Gastroesophageal sphincter (tissue), 3 donors: ENCODE measurements around the gene ZDHHC13.

ENCODE experiments used
- EP300 ChIP-seq: sonication (generic); formaldehyde crosslinking; IDR thresholded peaks from one replicate; pipeline ENCODE4 v1.6.1; 2017; ENCODE audit warnings: antibody characterized with exemption, mild to moderate bottlenecking
- POLR2A ChIP-seq, 2 donors: fragments of 450-650 bp; IDR thresholded peaks; one replicate each; pipeline ENCODE4 v1.6.1; 2017; ENCODE audit warnings: antibody characterized with exemption in 2 of 2, mild to moderate bottlenecking in 2 of 2, moderate library complexity in 1 of 2
- POLR2AphosphoS5 ChIP-seq: sonication (generic); formaldehyde crosslinking; IDR thresholded peaks from one replicate; pipeline ENCODE4 v1.6.1; 2017; ENCODE audit warnings: antibody characterized with exemption
- TF ChIP-seq, protein P1 (sequence below), 4 experiments: fragments of 200-600 bp in 2 of 4; fragments of 450-650 bp in 2 of 4; sonication (generic) in 1 of 4; IDR thresholded peaks; one replicate each; pipeline ENCODE4 v1.5.1; 2017 to 2019; ENCODE audit warnings: antibody characterized with exemption in 4 of 4, mild to moderate bottlenecking in 2 of 4, moderate library complexity in 2 of 4

DNA sequence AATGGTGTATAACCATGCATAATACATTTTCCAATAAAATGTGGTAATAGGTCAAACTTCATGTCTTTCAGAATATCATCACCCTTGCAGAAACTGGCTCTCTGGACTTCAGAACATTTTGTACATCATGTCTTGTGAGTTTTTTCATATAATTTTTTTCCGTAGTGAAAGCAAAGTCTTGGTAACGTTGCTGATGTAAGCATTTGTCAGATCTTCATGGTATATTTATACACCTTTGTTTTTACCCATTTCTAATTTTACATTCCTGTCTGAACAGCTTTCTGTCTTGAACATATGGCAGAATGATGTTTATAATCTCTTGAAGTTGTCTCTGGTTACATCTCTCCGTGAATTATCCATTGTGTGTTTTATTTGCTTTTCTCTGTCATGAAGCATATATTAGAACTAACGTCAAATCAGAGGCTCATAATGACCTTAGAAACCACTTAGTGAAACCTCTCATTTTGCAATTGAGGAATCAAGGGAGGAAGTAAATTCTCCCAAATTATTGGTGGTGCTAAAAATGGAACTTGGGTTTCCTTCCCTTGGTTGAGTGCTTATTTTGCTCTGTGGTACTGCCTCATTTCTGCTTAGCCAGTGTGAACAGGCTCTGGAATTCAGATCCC, 47.4 kb downstream of the ZDHHC13 start:
- TF ChIP-seq, protein P1, sequence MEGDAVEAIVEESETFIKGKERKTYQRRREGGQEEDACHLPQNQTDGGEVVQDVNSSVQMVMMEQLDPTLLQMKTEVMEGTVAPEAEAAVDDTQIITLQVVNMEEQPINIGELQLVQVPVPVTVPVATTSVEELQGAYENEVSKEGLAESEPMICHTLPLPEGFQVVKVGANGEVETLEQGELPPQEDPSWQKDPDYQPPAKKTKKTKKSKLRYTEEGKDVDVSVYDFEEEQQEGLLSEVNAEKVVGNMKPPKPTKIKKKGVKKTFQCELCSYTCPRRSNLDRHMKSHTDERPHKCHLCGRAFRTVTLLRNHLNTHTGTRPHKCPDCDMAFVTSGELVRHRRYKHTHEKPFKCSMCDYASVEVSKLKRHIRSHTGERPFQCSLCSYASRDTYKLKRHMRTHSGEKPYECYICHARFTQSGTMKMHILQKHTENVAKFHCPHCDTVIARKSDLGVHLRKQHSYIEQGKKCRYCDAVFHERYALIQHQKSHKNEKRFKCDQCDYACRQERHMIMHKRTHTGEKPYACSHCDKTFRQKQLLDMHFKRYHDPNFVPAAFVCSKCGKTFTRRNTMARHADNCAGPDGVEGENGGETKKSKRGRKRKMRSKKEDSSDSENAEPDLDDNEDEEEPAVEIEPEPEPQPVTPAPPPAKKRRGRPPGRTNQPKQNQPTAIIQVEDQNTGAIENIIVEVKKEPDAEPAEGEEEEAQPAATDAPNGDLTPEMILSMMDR (IDR thresholded peaks at IDR 0.05): no peak
- TF ChIP-seq POLR2A (IDR thresholded peaks at IDR 0.05) (no peak), EP300 (no peak), POLR2AphosphoS5 (no peak)
